ENCODE results near the gene HSPA12B. TPM values are rescaled to one million over a fixed set of nuclear protein-coding genes. Genes with fewer than 3 reads are reported as not detected.

Gene HSPA12B
- polyA plus RNA-seq (2013, experiment 1 of 4), result 0.65 TPM
- 0.68 TPM for polyA plus RNA-seq (2013, experiment 2 of 4)
- 0.64 TPM for polyA plus RNA-seq (2013, experiment 3 of 4)
- 0.65 TPM for polyA plus RNA-seq (2013, experiment 4 of 4)

GRCh38 chr20:3732327-3733118 lies at the start of gene HSPA12B:
HSPA12B (plus strand) TSS chr20:3732685; CDS start chr20:3738675, 5,990 bp downstream.
- Histone ChIP-seq H3K4me1 (ENCODE audit: control insufficient read depth, insufficient read depth, low read length) (peaks cover 3% of the 10 kb centered on the region), H3K4me3 (ENCODE audit: insufficient read depth, low read depth, low read length) (peak within 1 kb of the TSS; percentile 10), H3K9me3 (ENCODE audit: control insufficient read depth, low read length) (no peaks in the 10 kb centered on the region), H3K27me3 (ENCODE audit: control insufficient read depth, insufficient read depth, low read length, poor library complexity, severe bottlenecking) (peaks cover 34% of the 10 kb centered on the region), H3K36me3 (ENCODE audit: control insufficient read depth, insufficient read depth, low read length) (no peaks in the 10 kb centered on the region), H3K27ac (ENCODE audit: insufficient read depth, low read depth, low read length, poor library complexity, severe bottlenecking) (no peak within 1 kb of the TSS)
- 14% methylated on average over 67 of the region's 67 CpGs for WGBS, 2 experiments

DNA sequence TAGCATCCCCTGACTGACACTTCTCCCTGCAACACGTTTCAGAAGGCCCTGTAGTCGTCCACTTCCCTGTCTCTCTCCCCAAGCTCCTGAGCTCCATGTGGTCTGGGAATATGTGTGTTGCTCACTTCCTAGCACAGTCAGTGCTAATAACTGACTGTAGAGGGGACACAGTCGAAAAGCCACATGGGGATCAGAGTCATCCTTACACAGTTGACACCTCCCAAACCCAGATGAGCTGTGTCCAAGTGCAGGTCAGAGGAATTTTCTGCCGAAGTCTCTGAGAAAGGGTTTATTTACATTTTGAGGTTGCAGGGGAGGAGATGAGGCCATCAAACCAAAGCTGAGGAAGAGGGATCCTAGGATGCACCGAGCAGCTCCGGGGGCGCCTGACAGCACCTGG lies 47.1 kb upstream of the HSPA12B start:
- H3K36me3 ChIP-seq (ENCODE audit: control insufficient read depth, insufficient read depth, low read length), result no peaks in the 10 kb centered on the region
- 78 to 83% methylated on average over 7 of the region's 7 CpGs for WGBS, 2 experiments
- H3K9me3 ChIP-seq (ENCODE audit: control insufficient read depth, low read length), result no peaks in the 10 kb centered on the region
- H3K27me3 ChIP-seq (ENCODE audit: control insufficient read depth, insufficient read depth, low read length, poor library complexity, severe bottlenecking), result peaks cover 35% of the 10 kb centered on the region
- H3K4me3 ChIP-seq (ENCODE audit: insufficient read depth, low read depth, low read length), result no peak overlapping the region
- H3K27ac ChIP-seq (ENCODE audit: insufficient read depth, low read depth, low read length, poor library complexity, severe bottlenecking), result no peak overlapping the region
- peaks cover 4% of the 10 kb centered on the region for H3K4me1 ChIP-seq (ENCODE audit: control insufficient read depth, insufficient read depth, low read length)

- Histone ChIP-seq H3K4me3 (ENCODE audit: insufficient read depth, low read depth, low read length) (no peak overlapping the region), H3K36me3 (ENCODE audit: control insufficient read depth, insufficient read depth, low read length) (no peaks in the 10 kb centered on the region), H3K27me3 (ENCODE audit: control insufficient read depth, insufficient read depth, low read length, poor library complexity, severe bottlenecking) (peaks cover 30% of the 10 kb centered on the region), H3K27ac (ENCODE audit: insufficient read depth, low read depth, low read length, poor library complexity, severe bottlenecking) (no peak overlapping the region), H3K9me3 (ENCODE audit: control insufficient read depth, low read length) (no peaks in the 10 kb centered on the region), H3K4me1 (ENCODE audit: control insufficient read depth, insufficient read depth, low read length) (no peaks in the 10 kb centered on the region)
- 94% methylated on average over 7 of the region's 7 CpGs for WGBS, 2 experiments
Observed at GRCh38 chr20:3686421-3686820, 46.1 kb upstream of the HSPA12B start.

- WGBS, 2 experiments, result 74 to 75% methylated on average over 9 of the region's 9 CpGs
- Histone ChIP-seq H3K27ac (ENCODE audit: insufficient read depth, low read depth, low read length, poor library complexity, severe bottlenecking) (no peak overlapping the region), H3K9me3 (ENCODE audit: control insufficient read depth, low read length) (no peaks in the 10 kb centered on the region), H3K4me1 (ENCODE audit: control insufficient read depth, insufficient read depth, low read length) (no peaks in the 10 kb centered on the region), H3K4me3 (ENCODE audit: insufficient read depth, low read depth, low read length) (no peak overlapping the region), H3K27me3 (ENCODE audit: control insufficient read depth, insufficient read depth, low read length, poor library complexity, severe bottlenecking) (peaks cover 25% of the 10 kb centered on the region), H3K36me3 (ENCODE audit: control insufficient read depth, insufficient read depth, low read length) (no peaks in the 10 kb centered on the region)
Observed at GRCh38 chr20:3686867-3687321, 45.6 kb upstream of the HSPA12B start.

DNA sequence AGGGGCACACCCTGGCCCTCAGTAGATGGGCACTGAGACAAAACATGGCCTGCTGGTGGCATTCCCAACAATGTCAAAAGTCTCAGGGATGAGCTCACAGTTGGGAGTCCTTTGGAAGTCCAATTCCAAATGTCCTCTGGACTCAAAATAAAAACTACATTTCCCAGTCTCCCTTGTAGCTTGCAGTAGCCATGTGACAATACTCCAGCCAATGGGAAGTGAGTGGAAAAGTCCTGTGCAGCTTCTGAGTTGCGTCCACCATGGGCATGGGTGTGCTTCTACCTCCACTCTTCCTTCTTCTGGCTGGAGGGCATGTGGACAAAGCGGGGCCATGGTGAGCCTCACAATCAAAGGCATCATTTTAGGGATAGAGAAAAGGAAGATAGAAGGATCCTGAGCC lies 44.8 kb upstream of the HSPA12B start:
- Histone ChIP-seq H3K36me3 (ENCODE audit: control insufficient read depth, insufficient read depth, low read length) (no peaks in the 10 kb centered on the region), H3K4me1 (ENCODE audit: control insufficient read depth, insufficient read depth, low read length) (no peaks in the 10 kb centered on the region), H3K27me3 (ENCODE audit: control insufficient read depth, insufficient read depth, low read length, poor library complexity, severe bottlenecking) (peaks cover 18% of the 10 kb centered on the region), H3K27ac (ENCODE audit: insufficient read depth, low read depth, low read length, poor library complexity, severe bottlenecking) (no peak overlapping the region), H3K9me3 (ENCODE audit: control insufficient read depth, low read length) (no peaks in the 10 kb centered on the region), H3K4me3 (ENCODE audit: insufficient read depth, low read depth, low read length) (no peak overlapping the region)
- WGBS, 2 experiments, result 69 to 83% methylated on average over 2 of the region's 2 CpGs

DNA sequence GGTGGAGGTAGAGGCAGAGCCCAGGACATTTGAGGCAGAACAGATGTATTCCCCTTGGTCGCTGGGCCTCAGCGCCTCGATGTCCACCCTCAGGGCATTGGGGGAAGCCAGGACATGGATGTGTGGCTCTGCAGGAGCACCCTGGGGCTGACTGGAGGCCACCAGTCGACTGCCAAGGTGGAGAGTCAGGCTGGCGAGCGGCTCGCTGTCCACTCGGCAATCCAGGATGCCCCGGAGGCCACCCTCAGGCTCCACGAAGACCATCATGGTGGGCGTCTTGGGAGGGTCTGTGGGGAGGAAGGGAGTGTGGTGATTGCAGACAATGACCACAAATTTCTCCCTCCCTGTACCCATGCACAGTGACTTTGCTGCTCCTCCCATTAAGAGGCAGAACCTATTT lies 42.5 kb upstream of the HSPA12B start:
- WGBS, 2 experiments, result 90 to 94% methylated on average over 11 of the region's 11 CpGs
- Histone ChIP-seq H3K9me3 (ENCODE audit: control insufficient read depth, low read length) (no peaks in the 10 kb centered on the region), H3K4me3 (ENCODE audit: insufficient read depth, low read depth, low read length) (no peak overlapping the region), H3K4me1 (ENCODE audit: control insufficient read depth, insufficient read depth, low read length) (no peaks in the 10 kb centered on the region), H3K27me3 (ENCODE audit: control insufficient read depth, insufficient read depth, low read length, poor library complexity, severe bottlenecking) (peaks cover 5% of the 10 kb centered on the region), H3K36me3 (ENCODE audit: control insufficient read depth, insufficient read depth, low read length) (no peaks in the 10 kb centered on the region), H3K27ac (ENCODE audit: insufficient read depth, low read depth, low read length, poor library complexity, severe bottlenecking) (no peak overlapping the region)

DNA sequence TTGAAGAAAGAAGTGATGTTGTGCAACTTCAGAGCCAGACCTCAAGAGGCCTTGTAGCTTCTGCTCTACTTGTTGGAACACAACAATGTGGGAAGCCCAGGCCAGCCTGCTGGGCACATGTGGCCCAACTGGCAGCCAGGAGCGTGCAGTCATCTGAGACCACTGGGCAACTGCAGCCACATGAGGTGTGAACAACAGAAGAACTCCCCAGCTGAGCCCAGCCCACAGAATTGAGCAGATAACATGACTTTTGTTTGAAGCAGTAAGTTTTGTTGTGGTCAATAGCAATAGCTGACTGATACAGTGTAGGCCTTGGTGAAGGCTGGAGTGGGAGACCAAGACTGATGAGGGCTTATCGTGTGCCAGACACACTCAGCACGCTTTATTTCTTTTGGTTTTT lies 42.1 kb upstream of the HSPA12B start:
- Histone ChIP-seq H3K4me1 (ENCODE audit: control insufficient read depth, insufficient read depth, low read length) (no peaks in the 10 kb centered on the region), H3K27me3 (ENCODE audit: control insufficient read depth, insufficient read depth, low read length, poor library complexity, severe bottlenecking) (peaks cover under 1% of the 10 kb centered on the region), H3K9me3 (ENCODE audit: control insufficient read depth, low read length) (no peaks in the 10 kb centered on the region), H3K27ac (ENCODE audit: insufficient read depth, low read depth, low read length, poor library complexity, severe bottlenecking) (no peak overlapping the region), H3K36me3 (ENCODE audit: control insufficient read depth, insufficient read depth, low read length) (no peaks in the 10 kb centered on the region), H3K4me3 (ENCODE audit: insufficient read depth, low read depth, low read length) (no peak overlapping the region)
- WGBS, 2 experiments, result 92 to 94% methylated on average over 3 of the region's 3 CpGs

GRCh38 chr20:3691306-3691705 lies 41.2 kb upstream of the HSPA12B start:
- Histone ChIP-seq H3K9me3 (ENCODE audit: control insufficient read depth, low read length) (no peaks in the 10 kb centered on the region), H3K4me1 (ENCODE audit: control insufficient read depth, insufficient read depth, low read length) (no peaks in the 10 kb centered on the region), H3K36me3 (ENCODE audit: control insufficient read depth, insufficient read depth, low read length) (no peaks in the 10 kb centered on the region), H3K27ac (ENCODE audit: insufficient read depth, low read depth, low read length, poor library complexity, severe bottlenecking) (no peak overlapping the region), H3K27me3 (ENCODE audit: control insufficient read depth, insufficient read depth, low read length, poor library complexity, severe bottlenecking) (no peaks in the 10 kb centered on the region), H3K4me3 (ENCODE audit: insufficient read depth, low read depth, low read length) (no peak overlapping the region)
- WGBS, 2 experiments, result 94% methylated on average over 16 of the region's 16 CpGs

DNA sequence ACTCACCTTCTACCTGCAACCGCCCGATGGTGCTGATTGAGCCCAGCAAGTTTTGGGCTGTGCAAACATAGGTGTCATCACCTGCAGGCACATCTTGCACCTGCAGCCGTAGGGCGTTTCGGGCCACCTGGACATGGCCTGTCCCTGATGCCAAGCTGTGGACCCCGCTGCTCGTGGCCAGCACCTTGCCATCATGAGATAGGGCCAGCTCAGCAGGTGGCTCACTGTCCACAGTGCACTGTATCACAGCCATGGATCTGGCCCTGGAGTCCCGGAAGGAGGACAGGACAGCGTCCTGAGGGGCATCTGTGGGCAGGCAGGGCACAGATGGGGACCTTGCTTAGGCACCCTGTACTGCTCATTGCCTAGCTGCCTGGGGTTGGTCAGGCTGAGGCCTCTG lies 40.6 kb upstream of the HSPA12B start:
- Histone ChIP-seq H3K9me3 (ENCODE audit: control insufficient read depth, low read length) (no peaks in the 10 kb centered on the region), H3K27ac (ENCODE audit: insufficient read depth, low read depth, low read length, poor library complexity, severe bottlenecking) (no peak overlapping the region), H3K4me1 (ENCODE audit: control insufficient read depth, insufficient read depth, low read length) (no peaks in the 10 kb centered on the region), H3K4me3 (ENCODE audit: insufficient read depth, low read depth, low read length) (no peak overlapping the region), H3K27me3 (ENCODE audit: control insufficient read depth, insufficient read depth, low read length, poor library complexity, severe bottlenecking) (no peaks in the 10 kb centered on the region), H3K36me3 (ENCODE audit: control insufficient read depth, insufficient read depth, low read length) (no peaks in the 10 kb centered on the region)
- 94% methylated on average over 9 of the region's 9 CpGs for WGBS, 2 experiments

DNA sequence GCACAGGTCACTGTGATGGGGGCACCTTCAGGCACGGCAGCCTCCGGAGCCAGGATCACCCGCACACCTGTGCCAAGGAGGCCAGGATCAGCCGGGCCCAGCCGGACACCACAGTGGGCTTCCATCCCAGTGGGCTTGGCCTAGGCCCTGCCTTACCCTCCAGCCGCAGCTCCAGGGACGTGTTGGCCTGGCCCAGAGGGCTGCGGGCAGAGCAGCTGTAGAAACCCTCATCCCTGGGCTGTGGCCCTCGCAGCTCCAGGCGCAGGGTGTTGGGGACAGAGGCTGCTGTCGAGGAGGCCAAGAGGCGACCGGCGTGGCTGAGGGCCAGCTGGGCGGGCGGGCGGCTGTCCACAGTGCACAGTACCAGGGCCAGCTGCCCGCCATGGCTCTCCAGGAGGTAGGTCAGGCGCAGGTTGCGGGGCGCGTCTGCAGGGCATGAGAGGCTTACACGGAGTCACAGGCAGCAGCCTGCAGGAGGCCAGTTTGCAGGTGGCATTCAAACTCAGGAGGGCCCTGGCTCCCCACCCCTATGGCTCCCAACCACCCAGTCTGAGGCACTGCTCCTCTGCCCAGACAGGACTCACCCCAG lies 39.7 kb upstream of the HSPA12B start:
- H3K9me3 ChIP-seq (ENCODE audit: control insufficient read depth, low read length), result no peaks in the 10 kb centered on the region
- H3K27ac ChIP-seq (ENCODE audit: insufficient read depth, low read depth, low read length, poor library complexity, severe bottlenecking), result no peak overlapping the region
- WGBS, 2 experiments, result 92% methylated on average over 23 of the region's 23 CpGs
- H3K36me3 ChIP-seq (ENCODE audit: control insufficient read depth, insufficient read depth, low read length), result no peaks in the 10 kb centered on the region
- no peak overlapping the region for H3K4me3 ChIP-seq (ENCODE audit: insufficient read depth, low read depth, low read length)
- H3K4me1 ChIP-seq (ENCODE audit: control insufficient read depth, insufficient read depth, low read length), result no peaks in the 10 kb centered on the region
- no peaks in the 10 kb centered on the region for H3K27me3 ChIP-seq (ENCODE audit: control insufficient read depth, insufficient read depth, low read length, poor library complexity, severe bottlenecking)
